Mesendoderm (in vitro differentiated cells): ENCODE results near the gene GDF11.

Experiments used
- DNase-seq: peaks from one replicate; pipeline ENCODE4 v3.0.0; 2013
- H2AK5ac ChIP-seq: 2 replicates; pipeline ENCODE4 v1.6.1; 2013; ENCODE audit warnings: low read length, inconsistent platforms
- H2BK120ac ChIP-seq: 2 replicates; pipeline ENCODE4 v1.6.1; 2013; ENCODE audit warnings: low read depth, mild to moderate bottlenecking, low read length, moderate library complexity, mixed read lengths
- H2BK15ac ChIP-seq: replicated peaks from 2 replicates; pipeline ENCODE4 v1.6.1; 2013; ENCODE audit warnings: low read depth, mild to moderate bottlenecking, moderate library complexity
- H2BK5ac ChIP-seq: 2 replicates; pipeline ENCODE4 v1.6.1; 2013; ENCODE audit warnings: low read length, inconsistent platforms
- H3K18ac ChIP-seq: 2 replicates; pipeline ENCODE4 v1.6.1; 2013; ENCODE audit warnings: mild to moderate bottlenecking, low read length, mixed read lengths
- H3K23ac ChIP-seq: one replicate; pipeline ENCODE4 v1.6.1; 2013; ENCODE audit warnings: low read length
- H3K27ac ChIP-seq: 2 replicates; pipeline ENCODE4 v1.5.1; 2013; ENCODE audit warnings: low read depth, mild to moderate bottlenecking, inconsistent platforms, low read length, moderate library complexity
- H3K27me3 ChIP-seq: 2 replicates; pipeline ENCODE4 v1.6.1; 2013; ENCODE audit warnings: low read length, control low read depth, mild to moderate bottlenecking, inconsistent platforms; ENCODE audit not compliant: insufficient read depth, poor library complexity
- H3K36me3 ChIP-seq: 2 replicates; pipeline ENCODE4 v1.6.1; 2013; ENCODE audit warnings: low read length, inconsistent platforms; ENCODE audit not compliant: control insufficient read depth, insufficient read depth
- H3K4ac ChIP-seq: one replicate; pipeline ENCODE4 v1.6.1; 2013; ENCODE audit warnings: low read depth, mild to moderate bottlenecking, low read length, moderate library complexity
- H3K4me1 ChIP-seq: 2 replicates; pipeline ENCODE4 v1.6.1; 2013; ENCODE audit warnings: low read depth, low read length, inconsistent platforms; ENCODE audit not compliant: control insufficient read depth
- H3K4me2 ChIP-seq: 2 replicates; pipeline ENCODE4 v1.6.1; 2013; ENCODE audit warnings: low read length
- H3K4me3 ChIP-seq: 2 replicates; pipeline ENCODE4 v1.5.1; 2013; ENCODE audit warnings: mild to moderate bottlenecking, low read length
- H3K56ac ChIP-seq: one replicate; pipeline ENCODE4 v1.6.1; 2013; ENCODE audit warnings: low read length
- H3K79me1 ChIP-seq: 2 replicates; pipeline ENCODE4 v1.6.1; 2013; ENCODE audit warnings: low read length, inconsistent platforms
- H3K79me2 ChIP-seq: 2 replicates; pipeline ENCODE4 v1.6.1; 2013; ENCODE audit warnings: mild to moderate bottlenecking, low read length; ENCODE audit not compliant: control insufficient read depth, insufficient read depth
- H3K9ac ChIP-seq: 2 replicates; pipeline ENCODE4 v1.6.1; 2013; ENCODE audit warnings: low read length, inconsistent platforms
- H4K5ac ChIP-seq: one replicate; pipeline ENCODE4 v1.6.1; 2013; ENCODE audit warnings: low read length
- H4K8ac ChIP-seq: one replicate; pipeline ENCODE4 v1.6.1; 2013; ENCODE audit warnings: low read depth, mild to moderate bottlenecking, control low read depth, low read length, moderate library complexity
- WGBS: extraction: QIAGEN DNeasy Blood & Tissue Kit; methylation state at CpG from one replicate; pipeline ENCODE4 v1.1.7; 2013; ENCODE audit warnings: low lambda C conversion rate, missing lambda C conversion rate; ENCODE audit not compliant: insufficient coverage; ENCODE audit errors: extremely low coverage; 5-methylcytosine and 5-hydroxymethylcytosine counted together

The GDF11 gene

GRCh38 chr12:55715833-55716581 is 26.9 kb upstream of the GDF11 start, which contains the start of gene BLOC1S1:
TSS of gene BLOC1S1 (plus strand) at chr12:55716046. CDS start at chr12:55716052, 6 bp downstream.
- Histone ChIP-seq H3K9ac (peak within 1 kb of the TSS; percentile 91), H2BK15ac (no peak within 1 kb of the TSS), H4K8ac (peak within 1 kb of the TSS; percentile 78), H3K4me3 (peak within 1 kb of the TSS; percentile 79), H3K18ac (peak within 1 kb of the TSS; percentile 93), H3K79me1 (no peaks in the 10 kb centered on the region), H3K27ac (peak within 1 kb of the TSS; percentile 98), H3K23ac (no peak within 1 kb of the TSS), H2BK120ac (no peak within 1 kb of the TSS), H3K4ac (no peak within 1 kb of the TSS), H3K36me3 (no peaks in the 10 kb centered on the region), H3K4me1 (peaks cover 17% of the 10 kb centered on the region), H2BK5ac (peak within 1 kb of the TSS; percentile 53), H3K79me2 (no peaks in the 10 kb centered on the region), H3K56ac (peak within 1 kb of the TSS; percentile 93), H2AK5ac (no peak within 1 kb of the TSS), H4K5ac (peak within 1 kb of the TSS; percentile 81), H3K27me3 (no peaks in the 10 kb centered on the region), H3K4me2 (peak within 1 kb of the TSS; percentile 89)
- DNase-seq, result peak; percentile 97
- WGBS, result no CpG with 5 or more reads among the region's 42 CpGs

GRCh38 chr12:55716582-55716957 is 26.4 kb upstream of the GDF11 start:
- Histone ChIP-seq H3K56ac (peak overlapping the region; percentile 93), H3K27ac (peak overlapping the region; percentile 98), H4K5ac (no peak overlapping the region), H3K4ac (no peak overlapping the region), H3K9ac (peak overlapping the region; percentile 91), H2BK15ac (no peak overlapping the region), H3K23ac (no peak overlapping the region), H2BK5ac (no peak overlapping the region), H3K79me2 (no peaks in the 10 kb centered on the region), H4K8ac (no peak overlapping the region), H2BK120ac (no peak overlapping the region), H3K79me1 (no peaks in the 10 kb centered on the region), H3K4me3 (peak overlapping the region; percentile 70), H3K36me3 (no peaks in the 10 kb centered on the region), H2AK5ac (no peak overlapping the region), H3K4me2 (peak overlapping the region; percentile 87), H3K27me3 (no peaks in the 10 kb centered on the region), H3K4me1 (peaks cover 17% of the 10 kb centered on the region), H3K18ac (no peak overlapping the region)
- no peak for DNase-seq
- WGBS, result no CpG with 5 or more reads among the region's 13 CpGs

DNA sequence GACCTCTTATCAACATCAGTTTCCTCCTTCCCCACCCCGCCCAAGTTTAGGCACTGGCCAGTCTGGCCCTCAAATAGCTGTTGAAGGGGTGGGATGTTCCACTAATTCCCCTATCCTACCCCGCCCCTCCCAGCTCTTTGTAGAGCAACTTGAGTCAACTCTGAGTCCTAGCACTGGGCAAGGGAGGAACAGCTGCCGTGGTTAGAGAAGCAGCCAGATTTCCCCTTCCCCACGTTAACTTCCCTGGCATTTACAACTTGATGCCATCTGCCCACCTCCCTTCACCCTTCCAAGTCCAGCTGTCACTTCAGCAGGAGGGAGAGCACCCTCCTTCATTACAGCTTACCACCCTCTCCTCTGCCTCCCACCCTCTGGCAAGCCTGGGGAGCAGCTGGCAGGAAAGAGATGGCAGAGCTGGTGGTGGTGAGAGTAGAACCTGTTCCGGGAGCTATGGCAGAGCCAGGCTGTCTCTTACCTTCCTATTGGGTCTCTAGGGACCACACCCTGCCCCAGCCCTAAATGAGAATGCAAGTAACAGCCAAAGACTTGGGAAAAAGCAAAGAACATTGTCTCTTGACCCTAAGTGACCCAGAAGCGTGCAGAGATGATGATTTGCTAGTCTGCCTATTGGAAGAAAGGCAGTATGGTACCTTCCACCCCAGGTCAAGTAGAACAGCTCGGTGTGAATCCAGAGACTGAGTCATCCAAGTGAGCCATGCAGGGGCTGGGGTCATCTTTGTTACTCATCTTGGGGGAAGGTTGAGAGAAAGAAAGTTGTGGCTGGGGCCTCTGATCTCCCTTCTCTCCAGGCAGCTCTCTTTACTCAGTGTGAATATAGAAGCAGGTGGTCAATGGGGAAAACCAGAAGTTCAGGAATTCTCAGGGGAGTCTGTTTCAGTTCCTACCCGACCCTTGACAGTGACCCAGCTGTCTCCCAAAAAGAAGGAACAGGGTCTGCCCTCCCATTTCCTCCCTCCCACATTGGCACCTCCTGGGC is 25.6 kb upstream of the GDF11 start:
- Histone ChIP-seq H4K8ac (no peak overlapping the region), H4K5ac (no peak overlapping the region), H3K23ac (peak overlapping the region; percentile 38), H3K79me1 (no peaks in the 10 kb centered on the region), H3K4me3 (peak overlapping the region; percentile 70), H2AK5ac (peak overlapping the region; percentile 9), H2BK5ac (peak overlapping the region; percentile 33), H3K4me2 (peak overlapping the region; percentile 87), H3K18ac (peak overlapping the region; percentile 76), H3K4me1 (peaks cover 17% of the 10 kb centered on the region), H3K36me3 (no peaks in the 10 kb centered on the region), H3K56ac (peak overlapping the region; percentile 93), H3K27ac (peak overlapping the region; percentile 29), H3K4ac (peak overlapping the region; percentile 29), H3K27me3 (no peaks in the 10 kb centered on the region), H2BK15ac (no peak overlapping the region), H3K9ac (peak overlapping the region; percentile 91), H3K79me2 (no peaks in the 10 kb centered on the region), H2BK120ac (no peak overlapping the region)
- no CpG with 5 or more reads among the region's 8 CpGs for WGBS
- DNase-seq, result peak; percentile 74

- peaks cover 17% of the 10 kb centered on the region for H3K4me1 ChIP-seq
- no peaks in the 10 kb centered on the region for H3K79me1 ChIP-seq
- no peaks in the 10 kb centered on the region for H3K27me3 ChIP-seq
- peak; percentile 87 for DNase-seq
- H3K56ac ChIP-seq, result peak overlapping the region; percentile 85
- H2BK15ac ChIP-seq, result no peak overlapping the region
- no peaks in the 10 kb centered on the region for H3K36me3 ChIP-seq
- H3K9ac ChIP-seq, result peak overlapping the region; percentile 44
- peak overlapping the region; percentile 76 for H3K18ac ChIP-seq
- H3K27ac ChIP-seq, result peak overlapping the region; percentile 63
- peak overlapping the region; percentile 48 for H2BK5ac ChIP-seq
- H3K79me2 ChIP-seq, result no peaks in the 10 kb centered on the region
- H2BK120ac ChIP-seq, result no peak overlapping the region
- no CpG with 5 or more reads among the region's 4 CpGs for WGBS
- H3K23ac ChIP-seq, result peak overlapping the region; percentile 38
- H3K4me2 ChIP-seq, result no peak overlapping the region
- H3K4me3 ChIP-seq, result no peak overlapping the region
- no peak overlapping the region for H4K5ac ChIP-seq
- no peak overlapping the region for H2AK5ac ChIP-seq
- no peak overlapping the region for H4K8ac ChIP-seq
- peak overlapping the region; percentile 29 for H3K4ac ChIP-seq
Measured at GRCh38 chr12:55718015-55718414, 24.9 kb upstream of the GDF11 start.

- no peak for DNase-seq
- peak overlapping the region; percentile 63 for H3K27ac ChIP-seq
Measured at GRCh38 chr12:55718624-55719275, 24.2 kb upstream of the GDF11 start.

More at GRCh38 chr12:55718624-55719275, 24.2 kb upstream of the GDF11 start:
- Histone ChIP-seq H3K4me2 (no peak overlapping the region), H2AK5ac (no peak overlapping the region), H2BK5ac (peak overlapping the region; percentile 48), H3K79me1 (no peaks in the 10 kb centered on the region), H3K9ac (peak overlapping the region; percentile 44), H3K4me1 (peaks cover 17% of the 10 kb centered on the region), H2BK120ac (peak overlapping the region; percentile 34), H3K23ac (no peak overlapping the region), H3K36me3 (peaks cover 1% of the 10 kb centered on the region), H4K8ac (no peak overlapping the region), H3K4ac (no peak overlapping the region), H3K4me3 (no peak overlapping the region), H4K5ac (no peak overlapping the region), H3K27me3 (no peaks in the 10 kb centered on the region), H3K56ac (peak overlapping the region; percentile 85), H3K18ac (no peak overlapping the region), H3K79me2 (no peaks in the 10 kb centered on the region), H2BK15ac (no peak overlapping the region)
- no CpG with 5 or more reads among the region's 4 CpGs for WGBS
